OCI-LY7 (cell line): ENCODE data around the gene AOAH. TPM values are rescaled to one million over a fixed set of nuclear protein-coding genes. Genes with fewer than 3 reads are reported as not detected.

Source experiments
- BruUV-seq: library from RNA; stranded (reverse); fragments of 400-500 nt; replicated peaks from 2 replicates; lab custom pipeline; 2021; lab: Mats Ljungman, UMichigan
- CTCF ChIA-PET: fragments of 300-600 bp; sonication (Branson Sonifier 250); formaldehyde crosslinking; loops from one replicate; lab custom pipeline; 2022; ENCODE audit warnings: antibody characterized with exemption; ENCODE audit not compliant: unreplicated experiment; lab: Charles Lee
- POLR2A ChIA-PET: fragments of 300-600 bp; sonication (Branson Sonifier 250); formaldehyde crosslinking; loops from one replicate; lab custom pipeline; 2022; ENCODE audit warnings: antibody characterized with exemption; lab: Charles Lee
- DNase-seq: peaks from one replicate; pipeline ENCODE4 v3.0.0-alpha.2; 2015; ENCODE audit warnings: low spot score
- H2AFZ ChIP-seq: fragments of 200-600 bp; sonication (generic), shearing (Covaris generic); 2 replicates; pipeline ENCODE4 v1.6.1; 2014; ENCODE audit warnings: mild to moderate bottlenecking, antibody characterized with exemption, low read length, moderate library complexity
- H3K27ac ChIP-seq: fragments of 200-600 bp; sonication (generic); 2 replicates; pipeline ENCODE4 v1.5.1; 2014; ENCODE audit warnings: mixed run types, low read depth, mild to moderate bottlenecking, moderate library complexity, low read length, inconsistent platforms; ENCODE audit not compliant: poor library complexity, severe bottlenecking
- H3K36me3 ChIP-seq: fragments of 200-600 bp; sonication (generic); 2 replicates; pipeline ENCODE4 v1.6.1; 2014; ENCODE audit warnings: mild to moderate bottlenecking, antibody characterized with exemption, low read length, moderate library complexity, mixed read lengths; ENCODE audit not compliant: insufficient read depth
- H3K4me1 ChIP-seq: fragments of 200-600 bp; sonication (generic); 2 replicates; pipeline ENCODE4 v1.5.1; 2014; ENCODE audit warnings: mild to moderate bottlenecking, low read length; ENCODE audit not compliant: insufficient read depth, poor library complexity, severe bottlenecking
- H3K4me2 ChIP-seq: fragments of 200-600 bp; sonication (generic); 2 replicates; pipeline ENCODE4 v1.6.1; 2014; ENCODE audit warnings: mild to moderate bottlenecking, low read length
- H3K4me3 ChIP-seq: fragments of 200-600 bp; sonication (generic); 2 replicates; pipeline ENCODE4 v1.5.1; 2014; ENCODE audit warnings: mild to moderate bottlenecking, low read depth, low read length; ENCODE audit not compliant: poor library complexity, severe bottlenecking
- H3K79me2 ChIP-seq: fragments of 200-600 bp; sonication (generic); 2 replicates; pipeline ENCODE4 v1.6.1; 2016; ENCODE audit warnings: low read depth, mild to moderate bottlenecking, low read length, moderate library complexity, mixed read lengths; ENCODE audit not compliant: insufficient read depth
- H3K9me2 ChIP-seq: fragments of 200-600 bp; sonication (generic); 2 replicates; pipeline ENCODE4 v1.6.1; 2016; ENCODE audit warnings: mild to moderate bottlenecking, low read length, mixed read lengths; ENCODE audit not compliant: insufficient read depth
- H3K9me3 ChIP-seq: fragments of 200-600 bp; sonication (generic); 2 replicates; pipeline ENCODE4 v1.6.1; 2014; ENCODE audit warnings: mild to moderate bottlenecking, mixed run types, low read length, mixed read lengths
- H4K20me1 ChIP-seq: fragments of 200-600 bp; sonication (generic); 2 replicates; pipeline ENCODE4 v1.6.1; 2014; ENCODE audit warnings: mild to moderate bottlenecking, antibody characterized with exemption, low read length, moderate library complexity, mixed read lengths; ENCODE audit not compliant: insufficient read depth
- EZH2phosphoT487 ChIP-seq: fragments of 200-600 bp; sonication (generic); IDR thresholded peaks from 2 replicates; pipeline ENCODE4 v1.6.1; 2018; ENCODE audit warnings: low read depth, borderline replicate concordance, mild to moderate bottlenecking, mixed run types, antibody characterized with exemption, low read length, moderate library complexity, mixed read lengths
- intact Hi-C: fragments of 100-400 bp; cut with micrococcal nuclease; formaldehyde crosslinking; loops from one replicate; pipeline ENCODE4 v1.10.0; 2022; ENCODE audit not compliant: unreplicated experiment
- total RNA-seq, 2 experiments: library from RNA; depleted of rRNA in 1 of 2; stranded (reverse); fragments of >200 nt in 1 of 2; shearing (Covaris generic) in 1 of 2; gene quantifications; 2 replicates each; pipeline ENCODE4 v1.2.3, GENCODE V29; 2014 to 2022
- TF ChIP-seq, protein P1 (sequence below): fragments of 200-600 bp; sonication (generic); conservative IDR thresholded peaks from 2 replicates; pipeline ENCODE4 v1.5.1; 2014; ENCODE audit warnings: mild to moderate bottlenecking, antibody characterized with exemption, low read length, moderate library complexity, mixed read lengths

The AOAH gene
- total RNA-seq, 2 experiments from 2014 or later: 0.13 to 0.61 TPM

DNA sequence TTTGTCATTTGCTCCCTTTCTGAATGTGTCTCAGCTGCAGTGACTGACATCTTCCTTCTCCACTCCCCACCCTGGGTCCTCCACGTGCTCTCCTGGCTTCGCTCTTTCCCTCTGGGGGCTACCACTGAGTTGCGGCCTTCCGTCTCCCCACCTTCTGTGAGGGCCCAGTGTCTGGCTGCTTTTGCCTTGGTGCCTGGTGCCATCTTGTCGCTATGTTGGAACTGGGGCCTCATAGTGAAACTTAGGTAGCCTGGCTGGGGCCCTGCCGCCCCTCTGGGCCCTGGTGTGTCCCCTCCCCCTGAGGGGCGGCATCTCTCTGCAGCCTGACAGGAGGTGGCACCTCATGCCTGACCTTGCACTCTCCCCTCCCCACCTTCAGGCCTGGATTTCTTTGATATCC is 190.6 kb downstream of the AOAH start:
- H3K4me1 ChIP-seq: no peaks in the 10 kb centered on the region

DNA sequence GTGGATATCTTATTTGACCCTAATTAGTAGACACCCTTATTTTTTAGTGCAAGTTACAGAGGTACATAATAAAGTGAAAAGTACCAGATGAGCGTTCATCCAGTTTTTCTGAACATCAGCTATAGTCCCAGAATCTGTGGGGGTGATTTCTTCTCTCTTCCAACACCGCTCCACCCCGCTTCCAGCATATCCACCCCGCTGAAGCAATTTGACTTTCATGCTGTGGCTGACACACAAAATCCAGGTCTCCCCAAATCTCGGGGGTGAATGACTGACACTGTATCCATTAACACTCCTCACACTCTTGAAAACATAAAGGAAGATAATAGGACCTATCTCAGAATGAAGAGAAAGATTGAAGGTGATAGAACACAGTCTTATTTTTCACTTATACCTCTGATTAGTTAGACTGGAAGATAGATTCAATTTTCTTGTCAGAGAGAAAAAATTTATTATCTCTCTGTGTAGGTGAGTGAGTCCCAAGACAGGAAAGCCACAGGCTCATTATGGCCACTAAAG is 191.3 kb downstream of the AOAH start:
- Histone ChIP-seq H3K9me3 (no peaks in the 10 kb centered on the region), H3K9me2 (no peaks in the 10 kb centered on the region), H3K4me3 (no peak overlapping the region), H3K27ac (no peak overlapping the region), H3K4me1 (no peaks in the 10 kb centered on the region), H3K36me3 (no peaks in the 10 kb centered on the region), H4K20me1 (no peaks in the 10 kb centered on the region), H3K4me2 (no peak overlapping the region), H3K79me2 (no peaks in the 10 kb centered on the region), H2AFZ (no peak overlapping the region)
- no TSS peak for BruUV-seq
- intact Hi-C loops: no loop called here
- ChIA-PET POLR2A (no interaction called here), CTCF (no interaction called here)
- no peak for TF ChIP-seq EZH2phosphoT487
- TF ChIP-seq, protein P1, sequence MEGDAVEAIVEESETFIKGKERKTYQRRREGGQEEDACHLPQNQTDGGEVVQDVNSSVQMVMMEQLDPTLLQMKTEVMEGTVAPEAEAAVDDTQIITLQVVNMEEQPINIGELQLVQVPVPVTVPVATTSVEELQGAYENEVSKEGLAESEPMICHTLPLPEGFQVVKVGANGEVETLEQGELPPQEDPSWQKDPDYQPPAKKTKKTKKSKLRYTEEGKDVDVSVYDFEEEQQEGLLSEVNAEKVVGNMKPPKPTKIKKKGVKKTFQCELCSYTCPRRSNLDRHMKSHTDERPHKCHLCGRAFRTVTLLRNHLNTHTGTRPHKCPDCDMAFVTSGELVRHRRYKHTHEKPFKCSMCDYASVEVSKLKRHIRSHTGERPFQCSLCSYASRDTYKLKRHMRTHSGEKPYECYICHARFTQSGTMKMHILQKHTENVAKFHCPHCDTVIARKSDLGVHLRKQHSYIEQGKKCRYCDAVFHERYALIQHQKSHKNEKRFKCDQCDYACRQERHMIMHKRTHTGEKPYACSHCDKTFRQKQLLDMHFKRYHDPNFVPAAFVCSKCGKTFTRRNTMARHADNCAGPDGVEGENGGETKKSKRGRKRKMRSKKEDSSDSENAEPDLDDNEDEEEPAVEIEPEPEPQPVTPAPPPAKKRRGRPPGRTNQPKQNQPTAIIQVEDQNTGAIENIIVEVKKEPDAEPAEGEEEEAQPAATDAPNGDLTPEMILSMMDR: no peak
- no peak for DNase-seq

More for the DNA sequence above, 190.6 kb downstream of the AOAH start:
- no peaks in the 10 kb centered on the region for H3K79me2 ChIP-seq
- H3K4me2 ChIP-seq: no peak overlapping the region
- no peak for DNase-seq
- intact Hi-C loops: no loop called here
- no peak overlapping the region for H3K27ac ChIP-seq
- H3K36me3 ChIP-seq: no peaks in the 10 kb centered on the region
- H3K9me3 ChIP-seq: no peaks in the 10 kb centered on the region
- no peaks in the 10 kb centered on the region for H3K9me2 ChIP-seq
- no peak overlapping the region for H2AFZ ChIP-seq
- no peaks in the 10 kb centered on the region for H4K20me1 ChIP-seq
- ChIA-PET CTCF (no interaction called here), POLR2A (no interaction called here)
- no peak overlapping the region for H3K4me3 ChIP-seq
- no TSS peak for BruUV-seq
- no peak for TF ChIP-seq EZH2phosphoT487
- TF ChIP-seq, protein P1: no peak

DNA sequence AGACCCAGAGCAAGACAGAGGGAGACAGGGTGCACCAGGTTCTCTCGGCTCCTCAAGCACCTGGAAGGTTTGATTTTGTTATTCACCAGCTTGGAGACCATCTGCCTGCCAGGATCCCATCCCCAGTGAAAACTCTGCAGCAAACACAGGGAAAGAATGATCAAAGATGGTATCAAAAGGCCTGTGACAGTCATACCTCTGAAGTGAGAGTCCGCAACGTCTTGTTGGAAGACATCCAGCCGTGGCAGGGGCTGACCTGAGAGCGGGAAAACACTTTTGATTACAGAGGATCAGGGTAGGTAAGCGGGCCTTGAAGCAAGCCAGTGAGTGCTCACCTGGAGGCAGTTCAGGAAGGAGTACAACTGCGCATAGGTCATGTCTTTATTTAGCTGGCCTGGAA is 192.3 kb downstream of the AOAH start:
- intact Hi-C loops: no loop called here
- TF ChIP-seq, protein P1: no peak
- no peak for TF ChIP-seq EZH2phosphoT487
- Histone ChIP-seq H3K27ac (no peak overlapping the region), H3K4me3 (no peak overlapping the region), H4K20me1 (no peaks in the 10 kb centered on the region), H3K4me1 (no peaks in the 10 kb centered on the region), H3K9me3 (no peaks in the 10 kb centered on the region), H3K4me2 (no peak overlapping the region), H3K9me2 (no peaks in the 10 kb centered on the region), H2AFZ (no peak overlapping the region), H3K36me3 (no peaks in the 10 kb centered on the region), H3K79me2 (no peaks in the 10 kb centered on the region)
- no peak for DNase-seq
- CTCF ChIA-PET: no interaction called here
- POLR2A ChIA-PET: interaction anchor here (0.6 kb wide), 1 partner anchor 87 kb away, joined by 3 read pairs; no protein-coding TSS in a partner anchor
- no TSS peak for BruUV-seq
